Measurements from ENCODE around the gene GPR176. TPM values are rescaled to one million over a fixed set of nuclear protein-coding genes. Genes with fewer than 3 reads are reported as not detected.

The GPR176 gene
- total and polyA plus RNA-seq, 2 experiments from 2014 or later: 2.7 to 7.0 TPM

DNA sequence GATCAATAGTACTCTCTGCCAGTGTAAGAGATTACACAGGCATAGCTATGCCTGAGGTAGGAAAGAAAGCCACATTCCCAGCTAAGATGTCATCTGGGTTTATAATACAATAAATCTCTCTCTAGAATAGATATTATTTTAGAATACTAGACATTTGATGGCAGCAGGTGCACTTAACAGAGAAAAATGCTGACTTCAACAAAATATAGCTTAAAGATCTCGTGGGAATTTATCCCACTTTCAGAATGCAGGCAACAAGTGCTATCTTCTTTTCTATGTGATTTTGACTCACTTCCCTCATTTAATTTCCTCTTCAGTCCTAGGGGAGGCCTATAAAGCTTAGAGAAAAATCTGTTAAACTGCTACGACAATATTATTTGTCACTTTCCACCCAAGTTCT, 76.5 kb downstream of the GPR176 start:
- Histone ChIP-seq H4K20me1 (ENCODE audit: insufficient read depth, poor library complexity, severe bottlenecking) (no peaks in the 10 kb centered on the region), H3K36me3 (replicated peaks; ENCODE audit: insufficient read depth, low read depth) (no peaks in the 10 kb centered on the region), H3K9me2 (replicated peaks; ENCODE audit: insufficient read depth) (no peaks in the 10 kb centered on the region), H3K27ac (no peak overlapping the region), H3K4me2 (no peak overlapping the region), H3K79me2 (no peaks in the 10 kb centered on the region), H3K4me3 (no peak overlapping the region), H2AFZ (no peak overlapping the region), H3K27me3 (no peaks in the 10 kb centered on the region), H3K9me3 (ENCODE audit: low read depth) (no peaks in the 10 kb centered on the region), H3K4me1 (ENCODE audit: insufficient read depth) (no peaks in the 10 kb centered on the region)
- DNase-seq (ENCODE audit: low spot score): no peak
- WGBS (ENCODE audit: low lambda C conversion rate, missing lambda C conversion rate): 84% methylated on average over 2 of the region's 2 CpGs
- TF ChIP-seq EZH2phosphoT487 (IDR thresholded peaks at IDR 0.05; ENCODE audit: low read depth, severe bottlenecking, unreplicated experiment) (no peak), EZH2 (IDR thresholded peaks at IDR 0.05; ENCODE audit: borderline replicate concordance) (no peak)
- TF ChIP-seq, protein P1, sequence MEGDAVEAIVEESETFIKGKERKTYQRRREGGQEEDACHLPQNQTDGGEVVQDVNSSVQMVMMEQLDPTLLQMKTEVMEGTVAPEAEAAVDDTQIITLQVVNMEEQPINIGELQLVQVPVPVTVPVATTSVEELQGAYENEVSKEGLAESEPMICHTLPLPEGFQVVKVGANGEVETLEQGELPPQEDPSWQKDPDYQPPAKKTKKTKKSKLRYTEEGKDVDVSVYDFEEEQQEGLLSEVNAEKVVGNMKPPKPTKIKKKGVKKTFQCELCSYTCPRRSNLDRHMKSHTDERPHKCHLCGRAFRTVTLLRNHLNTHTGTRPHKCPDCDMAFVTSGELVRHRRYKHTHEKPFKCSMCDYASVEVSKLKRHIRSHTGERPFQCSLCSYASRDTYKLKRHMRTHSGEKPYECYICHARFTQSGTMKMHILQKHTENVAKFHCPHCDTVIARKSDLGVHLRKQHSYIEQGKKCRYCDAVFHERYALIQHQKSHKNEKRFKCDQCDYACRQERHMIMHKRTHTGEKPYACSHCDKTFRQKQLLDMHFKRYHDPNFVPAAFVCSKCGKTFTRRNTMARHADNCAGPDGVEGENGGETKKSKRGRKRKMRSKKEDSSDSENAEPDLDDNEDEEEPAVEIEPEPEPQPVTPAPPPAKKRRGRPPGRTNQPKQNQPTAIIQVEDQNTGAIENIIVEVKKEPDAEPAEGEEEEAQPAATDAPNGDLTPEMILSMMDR (IDR thresholded peaks at IDR 0.05; ENCODE audit: poor library complexity): no peak

DNA sequence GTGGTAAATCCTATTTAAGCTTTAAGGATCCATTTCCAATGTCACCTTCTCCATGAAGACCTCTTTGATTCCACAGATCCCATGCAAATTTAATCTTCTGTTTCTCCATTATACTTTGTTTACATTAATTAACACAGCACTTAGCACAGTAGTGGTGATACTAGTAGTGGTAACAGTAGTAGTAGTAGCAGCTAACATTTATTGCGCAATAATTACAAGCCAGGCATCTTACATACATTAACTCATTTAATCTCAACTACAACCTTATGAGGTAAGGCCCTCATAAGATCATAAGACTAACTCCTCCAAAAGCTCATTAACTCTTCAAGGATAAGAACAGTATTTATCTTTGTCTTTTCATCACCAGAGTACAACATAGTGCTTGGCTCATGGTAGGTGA, 82.6 kb downstream of the GPR176 start:
- no peak overlapping the region for H3K4me3 ChIP-seq
- 97% methylated on average over 1 of the region's 1 CpG for WGBS (ENCODE audit: low lambda C conversion rate, missing lambda C conversion rate)
- H3K4me1 ChIP-seq (ENCODE audit: insufficient read depth): no peaks in the 10 kb centered on the region
- no peaks in the 10 kb centered on the region for H3K9me3 ChIP-seq (ENCODE audit: low read depth)
- no peak overlapping the region for H3K27ac ChIP-seq
- TF ChIP-seq, protein P1 (IDR thresholded peaks at IDR 0.05; ENCODE audit: poor library complexity): no peak
- TF ChIP-seq EZH2 (IDR thresholded peaks at IDR 0.05; ENCODE audit: borderline replicate concordance) (no peak), EZH2phosphoT487 (IDR thresholded peaks at IDR 0.05; ENCODE audit: low read depth, severe bottlenecking, unreplicated experiment) (no peak)
- no peaks in the 10 kb centered on the region for H3K36me3 ChIP-seq (replicated peaks; ENCODE audit: insufficient read depth, low read depth)
- H3K27me3 ChIP-seq: no peaks in the 10 kb centered on the region
- no peaks in the 10 kb centered on the region for H3K79me2 ChIP-seq
- no peak overlapping the region for H3K4me2 ChIP-seq
- H2AFZ ChIP-seq: no peak overlapping the region
- no peaks in the 10 kb centered on the region for H3K9me2 ChIP-seq (replicated peaks; ENCODE audit: insufficient read depth)
- DNase-seq (ENCODE audit: low spot score): no peak
- H4K20me1 ChIP-seq (ENCODE audit: insufficient read depth, poor library complexity, severe bottlenecking): no peaks in the 10 kb centered on the region

DNA sequence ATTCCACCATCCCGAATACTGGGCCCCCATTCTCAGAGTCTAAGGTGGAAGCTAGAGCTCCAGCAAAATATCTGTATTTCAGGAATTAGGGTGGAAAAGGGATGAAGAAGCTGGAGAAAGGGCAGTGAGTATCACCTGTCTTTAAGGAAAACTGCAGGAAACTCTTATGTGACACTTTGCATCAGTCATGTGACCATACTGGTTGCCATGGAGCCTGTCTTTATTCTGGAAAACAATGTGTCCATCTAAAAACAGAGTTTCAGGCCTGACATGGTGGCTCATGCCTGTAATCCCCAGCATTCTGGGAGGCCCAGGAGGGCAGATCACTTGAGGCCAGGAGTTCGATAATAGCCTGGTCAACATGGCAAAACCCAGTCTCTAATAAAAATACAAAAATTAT, 84.5 kb downstream of the GPR176 start:
- no peaks in the 10 kb centered on the region for H3K79me2 ChIP-seq
- no peak overlapping the region for H2AFZ ChIP-seq
- no peaks in the 10 kb centered on the region for H3K9me2 ChIP-seq (replicated peaks; ENCODE audit: insufficient read depth)
- H3K27me3 ChIP-seq: no peaks in the 10 kb centered on the region
- no peak for DNase-seq (ENCODE audit: low spot score)
- no peaks in the 10 kb centered on the region for H4K20me1 ChIP-seq (ENCODE audit: insufficient read depth, poor library complexity, severe bottlenecking)
- H3K9me3 ChIP-seq (ENCODE audit: low read depth): no peaks in the 10 kb centered on the region
- no peak overlapping the region for H3K27ac ChIP-seq
- no peaks in the 10 kb centered on the region for H3K36me3 ChIP-seq (replicated peaks; ENCODE audit: insufficient read depth, low read depth)
- no peak overlapping the region for H3K4me3 ChIP-seq
- H3K4me2 ChIP-seq: no peak overlapping the region
- no peaks in the 10 kb centered on the region for H3K4me1 ChIP-seq (ENCODE audit: insufficient read depth)
- TF ChIP-seq EZH2phosphoT487 (IDR thresholded peaks at IDR 0.05; ENCODE audit: low read depth, severe bottlenecking, unreplicated experiment): no peak
- TF ChIP-seq EZH2 (IDR thresholded peaks at IDR 0.05; ENCODE audit: borderline replicate concordance): no peak
- TF ChIP-seq, protein P1 (IDR thresholded peaks at IDR 0.05; ENCODE audit: poor library complexity): no peak
- WGBS (ENCODE audit: low lambda C conversion rate, missing lambda C conversion rate): 99% methylated on average over 2 of the region's 2 CpGs

DNA sequence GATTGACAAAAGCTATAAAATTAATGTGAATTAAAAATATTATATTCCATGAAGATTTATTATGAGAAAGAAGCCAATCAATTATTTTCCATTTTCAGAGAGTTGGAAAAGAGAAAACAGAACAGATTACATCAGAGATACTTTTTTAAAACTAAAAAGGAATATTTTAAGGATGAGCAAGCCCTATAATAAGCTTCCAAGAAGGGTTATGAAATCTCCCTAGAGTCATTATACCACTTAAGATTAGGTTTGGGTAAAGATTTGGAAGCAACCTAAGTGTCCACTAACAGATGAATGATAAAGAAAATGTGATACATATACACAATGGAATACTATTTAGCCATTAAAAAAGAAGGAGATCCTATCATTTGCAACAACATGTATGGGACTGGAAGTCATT, 85.8 kb downstream of the GPR176 start:
- no peaks in the 10 kb centered on the region for H3K4me1 ChIP-seq (ENCODE audit: insufficient read depth)
- H3K36me3 ChIP-seq (replicated peaks; ENCODE audit: insufficient read depth, low read depth): no peaks in the 10 kb centered on the region
- H4K20me1 ChIP-seq (ENCODE audit: insufficient read depth, poor library complexity, severe bottlenecking): no peaks in the 10 kb centered on the region
- H3K27me3 ChIP-seq: no peaks in the 10 kb centered on the region
- DNase-seq (ENCODE audit: low spot score): no peak
- H3K4me2 ChIP-seq: no peak overlapping the region
- TF ChIP-seq, protein P1 (IDR thresholded peaks at IDR 0.05; ENCODE audit: poor library complexity): no peak
- TF ChIP-seq EZH2phosphoT487 (IDR thresholded peaks at IDR 0.05; ENCODE audit: low read depth, severe bottlenecking, unreplicated experiment) (no peak), EZH2 (IDR thresholded peaks at IDR 0.05; ENCODE audit: borderline replicate concordance) (no peak)
- H3K9me2 ChIP-seq (replicated peaks; ENCODE audit: insufficient read depth): no peaks in the 10 kb centered on the region
- H3K27ac ChIP-seq: no peak overlapping the region
- H3K79me2 ChIP-seq: no peaks in the 10 kb centered on the region
- H3K4me3 ChIP-seq: no peak overlapping the region
- H2AFZ ChIP-seq: no peak overlapping the region
- no peaks in the 10 kb centered on the region for H3K9me3 ChIP-seq (ENCODE audit: low read depth)
